Measurements from ENCODE around the gene DET1. TPM values are rescaled to one million over a fixed set of nuclear protein-coding genes. Genes with fewer than 3 reads are reported as not detected.
"Not testable (repeated sequence)": the region's sequence is repeated elsewhere in the genome, so short reads cannot be mapped to it uniquely, and the experiment has no call there.

The DET1 gene
- total RNA-seq, 1 donor from 2014 or later, result 9.3 TPM

DNA sequence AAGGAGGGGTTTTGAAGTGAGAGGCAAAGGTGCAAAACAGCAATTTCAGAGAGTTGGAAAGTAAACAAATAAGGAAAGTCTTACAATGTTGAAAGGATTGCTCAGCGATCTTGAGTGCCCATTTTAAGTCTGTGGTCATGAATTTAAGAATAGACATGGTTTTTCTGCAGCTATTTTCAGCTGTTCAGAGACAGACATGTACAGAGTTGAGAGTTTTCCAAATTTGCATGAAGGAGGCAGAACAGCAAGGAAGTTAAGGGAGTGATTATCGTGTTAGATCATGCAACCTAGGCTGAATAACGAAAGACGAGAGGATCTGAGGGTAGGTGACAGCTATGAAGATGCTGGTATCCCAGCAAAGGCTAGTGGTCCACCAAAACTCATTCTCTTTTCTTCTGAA lies 37.2 kb downstream of the DET1 start:
- ATAC-seq (no peak), DNase-seq (ENCODE audit: low spot score) (no peak)
- intact Hi-C loops (cut with DNase I), result no loop called here

DNA sequence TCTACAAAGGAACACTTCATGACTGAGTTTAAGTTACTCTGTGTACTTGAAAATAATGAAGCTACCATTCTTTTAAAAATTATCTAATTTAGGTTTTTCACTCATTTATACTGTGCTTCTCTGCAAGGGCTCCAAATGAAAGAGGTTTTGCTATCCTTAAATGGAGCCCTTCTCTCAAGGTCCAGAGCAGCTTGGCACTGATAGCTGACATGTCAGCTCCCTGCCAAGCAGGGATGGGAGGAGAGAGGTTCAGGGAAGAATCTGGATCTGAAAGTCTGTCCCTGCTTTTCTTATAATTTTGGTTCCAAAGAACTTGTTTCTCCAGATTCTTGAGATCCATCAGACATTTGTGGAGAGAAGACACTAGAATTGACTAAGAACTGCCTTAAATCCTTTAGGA lies 39.9 kb downstream of the DET1 start:
- ATAC-seq, result no peak
- no peak for DNase-seq (ENCODE audit: low spot score)
- intact Hi-C loops (cut with DNase I), result no loop called here

DNA sequence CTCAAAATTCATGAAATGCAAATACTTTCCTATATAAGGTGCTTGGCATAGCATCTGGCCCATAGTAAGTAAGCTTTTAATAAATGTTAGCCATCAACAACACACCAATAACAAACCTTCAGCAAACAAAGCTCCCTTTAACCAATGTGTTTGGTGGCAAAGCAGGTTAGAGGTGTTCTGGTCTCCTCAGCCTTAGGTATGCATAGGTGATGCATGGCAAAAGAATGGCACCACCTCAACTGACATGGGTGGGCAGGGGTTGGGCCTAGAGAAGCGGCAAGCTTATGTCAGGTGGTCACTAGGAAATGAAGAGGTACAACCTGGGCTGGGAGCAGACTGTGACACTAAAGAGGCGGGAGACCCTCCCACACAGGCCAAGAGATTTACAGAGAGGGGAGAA lies 40.8 kb downstream of the DET1 start:
- intact Hi-C loops (cut with DNase I), result no loop called here
- DNase-seq (ENCODE audit: low spot score) (no peak), ATAC-seq (no peak)

GRCh38 chr15:88504445-88504844 lies 42.0 kb downstream of the DET1 start:
- DNase-seq (ENCODE audit: low spot score) (no peak), ATAC-seq (no peak)
- intact Hi-C loops (cut with DNase I), result no loop called here

DNA sequence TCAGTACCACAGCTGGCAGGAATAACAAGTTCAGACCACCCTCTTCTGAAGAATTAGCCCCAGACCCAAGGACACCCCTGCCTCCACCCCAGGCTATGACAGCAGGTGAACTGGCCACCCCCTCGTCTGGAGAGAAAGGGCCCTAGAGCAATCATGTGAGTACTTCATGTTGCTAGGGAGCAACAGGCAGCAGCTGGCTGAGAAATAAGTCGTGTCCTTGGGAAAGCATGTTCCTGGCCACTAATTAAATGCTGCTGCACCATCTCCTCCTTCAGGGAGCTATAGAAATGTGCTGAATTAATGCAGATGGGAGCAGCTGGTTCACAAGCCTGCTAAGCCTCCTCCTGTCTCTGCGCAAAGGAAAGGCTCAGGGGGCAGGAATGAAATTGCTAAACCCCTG lies 47.5 kb downstream of the DET1 start:
- intact Hi-C loops (cut with DNase I), result no loop called here
- ATAC-seq, result no peak
- no peak for DNase-seq (ENCODE audit: low spot score)

DNA sequence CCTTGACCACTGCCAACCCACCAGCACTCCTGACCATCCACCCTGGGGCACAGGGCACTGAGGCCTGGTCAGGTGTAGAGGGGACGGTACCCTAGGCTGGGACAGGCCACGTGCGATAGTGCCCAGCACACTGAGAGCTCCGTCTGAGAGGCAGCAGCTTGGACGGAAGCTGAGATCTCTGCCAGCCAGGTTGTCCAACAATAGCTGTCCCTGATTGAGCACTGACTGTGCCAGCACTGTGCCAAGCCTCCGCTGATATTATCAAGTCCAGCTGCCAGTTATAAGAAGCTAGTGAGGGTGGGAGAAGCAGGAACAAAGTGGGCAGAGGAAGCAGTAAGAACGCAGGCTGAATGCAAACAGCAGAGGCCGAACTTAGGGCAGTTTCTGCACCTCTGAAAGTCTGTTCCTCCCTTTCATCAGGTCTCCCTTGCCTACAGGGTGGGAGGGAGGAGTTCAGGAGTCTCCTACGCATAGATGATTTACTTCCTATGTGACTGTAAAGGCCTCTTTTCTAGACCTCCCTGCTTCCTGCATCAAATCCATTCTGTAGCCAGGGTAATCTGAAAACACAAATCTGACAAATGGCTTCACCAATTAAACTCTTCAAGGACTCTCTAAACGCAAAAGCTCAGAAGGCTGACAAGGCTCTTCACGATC lies 49.2 kb downstream of the DET1 start:
- intact Hi-C loops (cut with DNase I), result no loop called here
- DNase-seq (ENCODE audit: low spot score) (no peak), ATAC-seq (no peak)

DNA sequence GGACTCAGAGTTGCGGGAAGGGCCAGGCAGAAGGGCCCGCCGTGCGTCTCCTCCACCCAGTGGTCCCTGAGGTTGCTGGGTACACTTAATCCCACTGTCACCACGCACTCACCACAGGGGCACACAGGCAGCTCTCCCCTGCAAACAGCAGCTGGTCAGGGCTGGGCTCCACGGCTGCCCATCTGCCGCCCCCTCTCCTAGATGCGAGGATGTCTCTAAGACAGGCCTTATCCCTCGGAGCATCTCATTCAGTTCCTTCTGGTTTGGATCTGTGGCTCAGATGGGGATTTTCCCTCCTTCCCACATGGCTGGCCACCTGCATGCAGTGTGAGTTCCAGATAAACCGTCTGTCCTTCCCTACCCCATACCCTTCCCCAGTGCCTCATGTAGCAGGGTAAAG lies 52.6 kb downstream of the DET1 start:
- DNase-seq (ENCODE audit: low spot score) (no peak), ATAC-seq (no peak)
- intact Hi-C loops (cut with DNase I), result no loop called here

- ATAC-seq, result no peak
- intact Hi-C loops (cut with DNase I), result no loop called here
- DNase-seq (ENCODE audit: low spot score), result no peak
Measured at GRCh38 chr15:88491158-88491557, 55.3 kb downstream of the DET1 start.

DNA sequence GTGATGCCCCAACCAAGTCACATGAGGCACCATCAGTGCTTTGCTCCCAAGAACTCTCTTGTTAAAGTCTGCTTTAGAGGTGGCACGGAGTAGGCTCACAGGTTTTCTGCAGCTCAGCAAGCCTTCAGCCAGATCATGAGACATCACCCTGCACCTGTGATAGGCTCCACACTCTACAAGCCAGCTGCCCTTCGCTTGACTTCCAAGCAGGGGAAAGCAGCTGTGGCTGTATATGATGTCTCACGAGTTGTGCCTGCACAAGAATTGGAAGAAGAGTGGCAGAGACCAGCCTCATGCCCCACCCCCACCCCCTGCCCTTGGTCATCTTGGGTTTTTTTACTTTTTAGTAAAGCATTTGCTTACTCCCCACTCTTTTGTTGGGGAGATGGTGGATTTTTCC lies 56.4 kb downstream of the DET1 start:
- intact Hi-C loops (cut with DNase I), result no loop called here
- no peak for DNase-seq (ENCODE audit: low spot score)
- no peak for ATAC-seq

DNA sequence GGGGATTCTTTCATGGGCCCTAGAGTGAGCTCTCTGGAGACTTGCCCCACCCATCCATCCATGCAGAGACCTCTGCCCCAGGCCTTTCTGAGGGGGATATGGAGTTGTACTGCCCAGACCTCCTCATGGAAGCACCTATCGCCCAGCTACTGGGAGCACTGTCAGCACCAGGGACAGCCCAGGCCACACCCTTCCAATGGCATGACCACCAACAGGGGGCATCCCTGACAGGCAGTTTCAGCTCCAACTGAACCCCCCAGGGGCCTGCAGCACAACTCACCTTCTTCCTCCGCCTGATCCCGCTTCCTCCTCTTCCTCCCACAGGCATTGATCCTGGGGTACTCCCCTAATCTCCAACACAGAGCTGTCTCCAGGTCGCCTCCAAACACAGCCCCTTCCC lies 57.2 kb downstream of the DET1 start:
- ATAC-seq, result no peak
- intact Hi-C loops (cut with DNase I), result no loop called here
- DNase-seq (ENCODE audit: low spot score), result no peak

DNA sequence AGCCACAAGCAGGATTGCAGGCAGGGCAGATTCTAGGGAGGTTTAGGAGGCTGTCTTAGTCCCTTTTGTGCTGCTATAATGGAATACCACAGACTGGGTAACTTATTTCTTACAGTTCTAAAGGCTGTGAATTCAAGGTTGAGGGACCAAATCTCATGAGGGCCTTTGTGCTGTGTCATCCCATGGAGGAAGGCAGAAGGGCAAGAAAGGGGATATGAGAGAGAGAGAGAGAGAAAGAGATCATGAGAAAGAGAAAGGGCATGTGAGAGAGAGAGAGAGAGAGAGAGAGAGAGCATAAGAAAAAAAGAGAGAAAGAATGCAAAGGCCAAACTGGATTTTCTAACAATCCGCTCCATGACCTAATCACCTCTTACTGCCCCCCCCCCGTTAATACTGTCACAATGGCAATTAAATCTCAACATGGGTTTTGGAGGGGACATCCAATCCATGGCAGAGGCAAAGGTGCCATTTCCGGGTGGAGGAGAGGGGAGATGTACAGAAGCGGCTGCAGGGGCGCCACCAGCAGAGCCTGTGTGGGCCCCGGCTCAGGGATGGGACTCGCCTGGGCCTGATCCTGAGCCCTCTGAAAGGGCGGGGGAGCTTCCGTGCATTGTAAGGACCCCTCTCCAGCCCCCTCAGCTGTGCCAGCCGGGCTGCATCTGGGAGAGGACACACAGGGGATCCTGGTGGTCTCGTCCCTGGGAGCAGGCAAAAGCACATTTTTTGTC lies 58.5 kb downstream of the DET1 start:
- no peak for ATAC-seq
- intact Hi-C loops (cut with DNase I), result no loop called here
- DNase-seq (ENCODE audit: low spot score), result no peak

DNA sequence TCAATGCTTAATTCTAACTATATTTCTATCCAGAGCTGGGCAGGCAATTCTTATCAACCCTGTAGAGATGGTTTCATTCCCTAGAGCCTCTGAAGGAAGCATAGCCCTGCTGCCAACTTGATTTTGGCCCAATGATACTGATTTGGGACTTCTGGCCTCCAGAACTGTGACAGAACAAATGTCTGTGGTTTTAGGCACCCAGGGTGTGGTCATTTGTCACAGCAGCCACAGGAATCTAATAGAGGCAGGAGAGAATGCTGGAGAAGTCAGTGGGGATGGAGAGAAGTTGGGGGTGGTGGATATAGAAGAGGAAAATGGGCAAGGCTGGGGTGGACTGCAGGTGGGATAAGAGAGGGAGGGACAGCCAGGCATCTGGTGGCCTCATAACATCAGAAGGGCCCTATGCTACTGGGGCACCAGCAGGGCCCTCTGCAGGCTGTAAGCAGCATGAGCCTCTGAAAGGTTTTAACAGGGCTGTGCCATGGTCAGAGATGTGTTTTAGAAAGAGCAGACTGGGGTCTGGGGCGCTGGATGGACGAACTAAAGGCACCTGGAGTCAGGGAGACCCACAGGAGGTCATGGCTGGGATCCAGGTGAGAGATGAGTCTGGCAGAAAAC lies 59.2 kb downstream of the DET1 start:
- no peak for ATAC-seq
- intact Hi-C loops (cut with DNase I), result no loop called here
- no peak for DNase-seq (ENCODE audit: low spot score)

DNA sequence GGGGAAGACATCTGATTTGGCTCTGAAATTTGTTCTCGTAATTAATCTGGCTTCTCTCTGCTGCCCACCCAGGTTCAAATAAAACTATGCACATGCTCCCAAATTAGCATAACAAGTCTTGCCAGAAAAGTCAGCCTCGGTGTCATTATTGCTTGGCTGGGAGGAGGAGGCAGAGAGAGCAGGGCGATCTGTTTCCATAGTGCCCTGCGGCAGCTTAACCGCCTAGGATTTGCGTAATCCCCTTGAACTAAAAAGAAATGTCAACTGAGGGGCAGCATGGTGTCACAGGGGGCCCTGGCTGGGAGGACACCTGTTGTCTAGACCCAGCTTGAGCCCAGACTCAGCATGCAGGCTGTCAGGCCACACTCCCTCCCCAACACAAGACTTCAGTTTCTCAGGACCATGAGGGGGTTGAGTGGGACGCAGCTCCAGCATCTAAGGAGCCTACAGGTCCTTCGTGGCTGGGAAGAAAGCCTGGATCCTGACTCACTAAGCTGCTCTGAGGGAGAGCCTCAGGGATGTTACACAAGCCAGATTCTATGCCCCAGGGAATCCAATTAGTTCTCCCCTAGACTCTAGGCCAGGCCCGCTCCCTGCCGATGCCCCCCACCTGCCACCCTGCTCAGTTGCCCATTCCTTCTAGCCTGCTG lies 61.7 kb downstream of the DET1 start:
- intact Hi-C loops (cut with DNase I), result no loop called here
- ATAC-seq, result no peak
- no peak for DNase-seq (ENCODE audit: low spot score)

GRCh38 chr15:88482263-88482662 lies 64.2 kb downstream of the DET1 start:
- DNase-seq (ENCODE audit: low spot score) (no peak), ATAC-seq (no peak)
- intact Hi-C loops (cut with DNase I), result no loop called here

DNA sequence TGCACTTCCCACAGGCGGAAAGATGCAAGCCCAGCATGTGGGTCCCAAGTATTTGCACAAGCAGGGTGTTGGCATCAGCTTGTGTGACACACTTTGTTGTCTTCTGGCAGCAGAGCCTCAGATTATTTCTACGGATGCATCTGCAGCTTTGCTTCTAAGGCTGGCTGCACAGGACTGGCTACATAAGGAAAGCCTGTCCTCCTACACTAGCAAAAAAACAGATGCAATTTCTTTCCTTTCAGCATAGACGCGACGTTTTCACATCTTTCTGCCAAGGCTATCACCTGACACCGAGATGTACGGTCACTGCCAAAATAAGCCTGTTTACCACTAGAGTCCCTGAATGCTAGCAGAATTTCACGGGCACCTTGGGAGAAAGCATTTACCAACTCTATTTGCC lies 65.5 kb downstream of the DET1 start:
- DNase-seq (ENCODE audit: low spot score), result no peak
- ATAC-seq, result no peak
- intact Hi-C loops (cut with DNase I), result no loop called here

- intact Hi-C loops (cut with DNase I), result no loop called here
- DNase-seq (ENCODE audit: low spot score) (no peak), ATAC-seq (no peak)
Measured at GRCh38 chr15:88479169-88479568, 67.3 kb downstream of the DET1 start.

DNA sequence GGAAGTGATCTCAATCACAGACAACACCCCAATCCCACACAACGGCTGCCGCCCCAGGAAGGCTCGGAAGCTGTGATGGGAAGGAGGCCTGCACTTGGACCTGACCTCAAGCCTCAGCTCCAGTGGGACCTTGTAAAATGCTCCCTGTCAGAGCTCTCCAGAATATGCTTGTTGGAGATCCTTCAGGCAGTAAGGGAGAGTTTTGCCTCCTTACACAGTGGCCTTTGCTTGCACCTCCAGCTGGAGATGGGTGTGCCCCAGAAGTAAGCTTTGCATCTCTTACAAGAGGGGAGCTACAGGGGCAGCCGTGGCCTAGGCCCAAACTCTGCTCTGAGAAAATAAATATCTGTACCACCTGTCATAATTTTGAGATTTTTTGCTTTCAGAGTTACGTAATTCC lies 68.6 kb downstream of the DET1 start:
- DNase-seq (ENCODE audit: low spot score) (no peak), ATAC-seq (peak; percentile 56)
- intact Hi-C loops (cut with DNase I), result no loop called here

- DNase-seq (ENCODE audit: low spot score) (no peak), ATAC-seq (no peak)
- intact Hi-C loops (cut with DNase I), result no loop called here
Measured at GRCh38 chr15:88477126-88477525, 69.4 kb downstream of the DET1 start.

- intact Hi-C loops (cut with DNase I), result no loop called here
- ATAC-seq (peak; percentile 92), DNase-seq (ENCODE audit: low spot score) (no peak)
Measured at GRCh38 chr15:88476635-88477060, 69.8 kb downstream of the DET1 start.

DNA sequence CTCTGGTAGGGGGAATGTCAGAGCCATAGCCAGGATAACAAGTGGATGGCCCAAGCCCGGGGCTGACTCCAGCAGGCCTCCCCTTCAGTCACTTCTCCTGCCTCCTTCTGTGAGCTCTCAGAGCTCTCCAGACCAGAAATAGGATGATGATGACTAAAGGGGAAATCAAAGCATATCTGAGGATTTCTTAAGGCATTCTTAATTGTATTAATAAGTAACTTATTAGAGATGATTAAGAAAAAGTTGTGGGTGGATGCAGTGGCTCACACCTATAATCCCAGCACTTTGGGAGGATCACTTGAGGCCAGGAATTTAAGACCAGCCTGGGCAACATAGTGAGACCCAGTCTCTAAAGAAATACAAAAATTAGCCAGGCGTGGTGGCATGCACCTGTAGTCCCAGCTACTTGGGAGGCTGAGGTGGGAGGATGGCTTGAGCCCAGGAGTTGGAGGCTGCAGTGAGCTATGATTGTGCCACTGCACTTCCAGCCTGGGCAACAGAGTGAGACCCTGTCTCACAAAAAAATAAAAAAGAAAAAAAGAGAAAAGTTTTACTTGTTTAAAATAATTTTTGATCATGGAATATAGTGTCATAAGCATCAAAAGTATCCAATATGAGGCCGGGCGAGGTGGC lies 72.7 kb downstream of the DET1 start:
- DNase-seq (ENCODE audit: low spot score); ATAC-seq; intact Hi-C loops (cut with DNase I): not testable (repeated sequence)

Data from sciatic nerve (tissue), 2 donors.